Rectal smooth muscle tissue (tissue), 1 donor: ENCODE measurements around the gene DECR2.

Source experiments
- H3K27ac ChIP-seq: one replicate; pipeline ENCODE4 v1.7.0; 2013; ENCODE audit warnings: low read depth, low read length, inconsistent platforms
- H3K27me3 ChIP-seq: one replicate; pipeline ENCODE4 v1.7.0; 2013; ENCODE audit warnings: low read length; ENCODE audit not compliant: control insufficient read depth, insufficient read depth
- H3K36me3 ChIP-seq: one replicate; pipeline ENCODE4 v1.7.0; 2013; ENCODE audit warnings: low read length; ENCODE audit not compliant: control insufficient read depth, insufficient read depth
- H3K4me1 ChIP-seq: one replicate; pipeline ENCODE4 v1.7.0; 2013; ENCODE audit warnings: low read length; ENCODE audit not compliant: control insufficient read depth, insufficient read depth
- H3K4me3 ChIP-seq: one replicate; pipeline ENCODE4 v1.7.0; 2013; ENCODE audit warnings: low read length
- H3K9ac ChIP-seq: one replicate; pipeline ENCODE4 v1.7.0; 2013; ENCODE audit warnings: low read length

DECR2 gene

GRCh38 chr16:391885-392335 is 9.8 kb upstream of the DECR2 start:
- no peak overlapping the region for H3K9ac ChIP-seq
- H3K27me3 ChIP-seq: no peaks in the 10 kb centered on the region

GRCh38 chr16:392450-393030 is 9.1 kb upstream of the DECR2 start:
- no peaks in the 10 kb centered on the region for H3K36me3 ChIP-seq
- no peak overlapping the region for H3K27ac ChIP-seq
- H3K4me1 ChIP-seq: peaks cover 3% of the 10 kb centered on the region
- H3K9ac ChIP-seq: no peak overlapping the region
- H3K27me3 ChIP-seq: no peaks in the 10 kb centered on the region
- H3K4me3 ChIP-seq: no peak overlapping the region

More at GRCh38 chr16:391885-392335, 9.8 kb upstream of the DECR2 start:
- H3K27ac ChIP-seq: no peak overlapping the region
- H3K36me3 ChIP-seq: no peaks in the 10 kb centered on the region
- peaks cover 3% of the 10 kb centered on the region for H3K4me1 ChIP-seq
- H3K4me3 ChIP-seq: no peak overlapping the region

GRCh38 chr16:396199-396598 is 5.5 kb upstream of the DECR2 start:
- peaks cover 6% of the 10 kb centered on the region for H3K4me1 ChIP-seq
- H3K27ac ChIP-seq: peak overlapping the region; percentile 92
- no peaks in the 10 kb centered on the region for H3K27me3 ChIP-seq
- H3K4me3 ChIP-seq: no peak overlapping the region
- peaks cover 3% of the 10 kb centered on the region for H3K36me3 ChIP-seq
- no peak overlapping the region for H3K9ac ChIP-seq

GRCh38 chr16:396605-397004 is 5.1 kb upstream of the DECR2 start:
- H3K4me3 ChIP-seq: peak overlapping the region; percentile 76

GRCh38 chr16:397135-397661 is 4.5 kb upstream of the DECR2 start, which contains the start of gene NME4:
NME4 (plus strand) TSS chr16:397199; CDS start chr16:397223, 24 bp downstream.
- H3K27me3 ChIP-seq: no peaks in the 10 kb centered on the region
- H3K9ac ChIP-seq: no peak within 1 kb of the TSS
- H3K4me3 ChIP-seq: peak within 1 kb of the TSS; percentile 76
- H3K4me1 ChIP-seq: peaks cover 6% of the 10 kb centered on the region
- H3K36me3 ChIP-seq: peaks cover 3% of the 10 kb centered on the region
- peak within 1 kb of the TSS; percentile 92 for H3K27ac ChIP-seq

More at GRCh38 chr16:396605-397004, 5.1 kb upstream of the DECR2 start:
- peak overlapping the region; percentile 92 for H3K27ac ChIP-seq
- H3K9ac ChIP-seq: no peak overlapping the region
- no peaks in the 10 kb centered on the region for H3K27me3 ChIP-seq
- H3K36me3 ChIP-seq: peaks cover 3% of the 10 kb centered on the region
- peaks cover 6% of the 10 kb centered on the region for H3K4me1 ChIP-seq

GRCh38 chr16:397736-398332 is 3.9 kb upstream of the DECR2 start:
- Histone ChIP-seq H3K36me3 (peaks cover 3% of the 10 kb centered on the region), H3K4me3 (peak overlapping the region; percentile 29), H3K27me3 (no peaks in the 10 kb centered on the region), H3K9ac (no peak overlapping the region), H3K4me1 (peaks cover 8% of the 10 kb centered on the region), H3K27ac (peak overlapping the region; percentile 81)

- Histone ChIP-seq H3K9ac (no peak overlapping the region), H3K27ac (peak overlapping the region; percentile 81), H3K36me3 (peaks cover 3% of the 10 kb centered on the region), H3K4me3 (no peak overlapping the region), H3K27me3 (no peaks in the 10 kb centered on the region), H3K4me1 (peaks cover 8% of the 10 kb centered on the region)
Measured at GRCh38 chr16:398561-399339, 2.9 kb upstream of the DECR2 start.

GRCh38 chr16:399340-400019 is 2.2 kb upstream of the DECR2 start:
- Histone ChIP-seq H3K27ac (no peak overlapping the region), H3K27me3 (no peaks in the 10 kb centered on the region), H3K36me3 (peaks cover 3% of the 10 kb centered on the region), H3K4me1 (peaks cover 8% of the 10 kb centered on the region), H3K9ac (no peak overlapping the region), H3K4me3 (no peak overlapping the region)

- H3K9ac ChIP-seq: no peak overlapping the region
- peaks cover 8% of the 10 kb centered on the region for H3K4me1 ChIP-seq
- H3K4me3 ChIP-seq: no peak overlapping the region
- no peaks in the 10 kb centered on the region for H3K27me3 ChIP-seq
- H3K36me3 ChIP-seq: peaks cover 3% of the 10 kb centered on the region
- peak overlapping the region; percentile 56 for H3K27ac ChIP-seq
Measured at GRCh38 chr16:400061-400591, 1.6 kb upstream of the DECR2 start.

GRCh38 chr16:404971-405486 is 3.3 kb downstream of the DECR2 start:
- H3K27ac ChIP-seq: no peak overlapping the region
- H3K9ac ChIP-seq: no peak overlapping the region
- H3K27me3 ChIP-seq: no peaks in the 10 kb centered on the region
- peaks cover 2% of the 10 kb centered on the region for H3K36me3 ChIP-seq
- peaks cover 2% of the 10 kb centered on the region for H3K4me1 ChIP-seq
- H3K4me3 ChIP-seq: no peak overlapping the region

GRCh38 chr16:405548-406506 is 4.1 kb downstream of the DECR2 start:
- Histone ChIP-seq H3K27me3 (no peaks in the 10 kb centered on the region), H3K4me3 (no peak overlapping the region), H3K27ac (no peak overlapping the region), H3K36me3 (peaks cover 2% of the 10 kb centered on the region), H3K9ac (no peak overlapping the region), H3K4me1 (peaks cover 2% of the 10 kb centered on the region)
